ENCODE data around the gene PSKH1. TPM values are rescaled to one million over a fixed set of nuclear protein-coding genes. Genes with fewer than 3 reads are reported as not detected.

PSKH1 gene
- polyA plus RNA-seq, 1 donor from 2014 or later: 3.8 TPM

- Histone ChIP-seq H3K9me2 (ENCODE audit: insufficient read depth, low read length) (no peaks in the 10 kb centered on the region), H4K20me1 (ENCODE audit: insufficient read depth) (no peaks in the 10 kb centered on the region), H3K4me3 (ENCODE audit: low read length) (no peak overlapping the region), H3K4me2 (ENCODE audit: low read length) (no peak overlapping the region), H3K27ac (ENCODE audit: low read length) (no peak overlapping the region), H3K27me3 (ENCODE audit: insufficient read depth, low read depth, low read length) (no peaks in the 10 kb centered on the region), H3K9ac (ENCODE audit: low read length) (no peak overlapping the region), H3K36me3 (ENCODE audit: insufficient read depth, low read length) (no peaks in the 10 kb centered on the region), H2AFZ (ENCODE audit: low read depth, low read length) (no peak overlapping the region), H3F3A (ENCODE audit: insufficient read depth, low read length, poor library complexity, severe bottlenecking) (no peaks in the 10 kb centered on the region), H3K79me2 (replicated peaks; ENCODE audit: insufficient read depth, low read length) (no peaks in the 10 kb centered on the region), H3K9me3 (ENCODE audit: low read length) (no peaks in the 10 kb centered on the region)
- no peak for TF ChIP-seq REST (IDR thresholded peaks at IDR 0.05; ENCODE audit: borderline replicate concordance)
- no peak for TF ChIP-seq CTCF (IDR thresholded peaks at IDR 0.05; ENCODE audit: poor library complexity, severe bottlenecking)
- no peak for TF ChIP-seq RAD21 (conservative IDR thresholded peaks at IDR 0.05)
- no peak for TF ChIP-seq MXI1 (conservative IDR thresholded peaks at IDR 0.05; ENCODE audit: poor library complexity, severe bottlenecking)
- no peak for TF ChIP-seq POLR2AphosphoS5 (IDR thresholded peaks at IDR 0.05)
- no peak for TF ChIP-seq EP300 (conservative IDR thresholded peaks at IDR 0.05; ENCODE audit: poor library complexity, severe bottlenecking)
- no peak for TF ChIP-seq TAF1 (IDR thresholded peaks at IDR 0.05; ENCODE audit: low read depth)
- TF ChIP-seq EZH2 (IDR thresholded peaks at IDR 0.05; ENCODE audit: borderline replicate concordance, insufficient read depth, low read length, poor library complexity, severe bottlenecking): no peak
- TF ChIP-seq SMC3 (conservative IDR thresholded peaks at IDR 0.05; ENCODE audit: poor library complexity): no peak
These were observed 84.6 kb downstream of the PSKH1 start for GRCh38 chr16:67977469-67978227.

Small RNA genes lying within 50 kb of the gene (small RNA-seq; reads per million reads assigned to genes)
- gene AC040162.2 (0 reads per million in 3 experiments), gene NRN1L (0 reads per million in 3 experiments)

Other genes with a start within 250 kb of the PSKH1 start
- gene CARMIL2, start 248.1 kb upstream of the PSKH1 start, polyA plus RNA-seq: 1.8 and 7.1 TPM in 2 replicates
- 98.6 and 108 TPM in 2 replicates for gene ACD, start 233.0 kb upstream of the PSKH1 start, polyA plus RNA-seq
- 34.2 and 34.8 TPM in 2 replicates for gene PARD6A, start 232.3 kb upstream of the PSKH1 start, polyA plus RNA-seq
- 29.9 and 36.6 TPM in 2 replicates for gene ENKD1, start 226.5 kb upstream of the PSKH1 start, polyA plus RNA-seq
- 1.4 and 2.4 TPM in 2 replicates for gene C16orf86, start 226.4 kb upstream of the PSKH1 start, polyA plus RNA-seq
- gene GFOD2, start 173.9 kb upstream of the PSKH1 start, polyA plus RNA-seq: 88.4 and 106 TPM in 2 replicates
- gene RANBP10, start 86.7 kb upstream of the PSKH1 start, polyA plus RNA-seq: 10.9 and 15.4 TPM in 2 replicates
- 24.2 and 31.0 TPM in 2 replicates for gene TSNAXIP1, start 86.4 kb upstream of the PSKH1 start, polyA plus RNA-seq
- gene THAP11, start 50.9 kb upstream of the PSKH1 start, polyA plus RNA-seq: 42.6 and 50.7 TPM in 2 replicates
- gene NUTF2, start 46.3 kb upstream of the PSKH1 start, polyA plus RNA-seq: 98.6 and 144 TPM in 2 replicates
- gene CENPT, start 45.6 kb upstream of the PSKH1 start, polyA plus RNA-seq: 104 and 135 TPM in 2 replicates
- gene EDC4, start 20.2 kb upstream of the PSKH1 start, polyA plus RNA-seq: 66.0 and 81.7 TPM in 2 replicates
- 2.2 TPM in 1 of 2 replicates, not detected in the other for gene NRN1L, start 8.4 kb upstream of the PSKH1 start, polyA plus RNA-seq
- gene CTRL, start 38.6 kb downstream of the PSKH1 start, polyA plus RNA-seq: 3.2 and 3.8 TPM in 2 replicates
- gene PSMB10, start 43.6 kb downstream of the PSKH1 start, polyA plus RNA-seq: 33.6 and 46.4 TPM in 2 replicates
- gene LCAT, start 50.9 kb downstream of the PSKH1 start, polyA plus RNA-seq: 0.32 TPM in 1 of 2 replicates, not detected in the other
- 0.11 TPM in 1 of 2 replicates, not detected in the other for gene SLC12A4, start 75.4 kb downstream of the PSKH1 start, polyA plus RNA-seq
- not detected in 2 replicates for gene DPEP3, start 87.2 kb downstream of the PSKH1 start, polyA plus RNA-seq
- not detected in 2 replicates for gene DPEP2, start 106.2 kb downstream of the PSKH1 start, polyA plus RNA-seq
- not detected in 2 replicates for gene DPEP2NB, start 122.7 kb downstream of the PSKH1 start, polyA plus RNA-seq
- gene DDX28, start 130.0 kb downstream of the PSKH1 start, polyA plus RNA-seq: 13.9 and 18.0 TPM in 2 replicates
- 22.4 and 22.8 TPM in 2 replicates for gene DUS2, start 130.0 kb downstream of the PSKH1 start, polyA plus RNA-seq
- gene NFATC3, start 192.1 kb downstream of the PSKH1 start, polyA plus RNA-seq: 5.6 and 6.2 TPM in 2 replicates